Stimulated activated memory B cell treated with anti-CD40 and anti-IgM and Interleukin-4, amounts not matched to agents 10 μg/mL and 1 μg/mL and 100 μg/mL, for 72 hours (primary cell): Measurements from ENCODE around the gene SLAIN2.

Experiments used
- ATAC-seq: fragments of 150-1000 bp; cut with Tn5 transposase; 2 replicates; pipeline ENCODE4 v1.10.0; 2021
- H3K27ac Mint-ChIP-seq: one replicate; pipeline ENCODE4 v1.8.0; 2022; ENCODE audit warnings: mild to moderate bottlenecking, mixed read lengths
- H3K27me3 Mint-ChIP-seq: one replicate; pipeline ENCODE4 v1.8.0; 2022; ENCODE audit warnings: mixed read lengths
- H3K36me3 Mint-ChIP-seq: one replicate; pipeline ENCODE4 v1.8.0; 2022; ENCODE audit warnings: mixed read lengths
- H3K4me1 Mint-ChIP-seq: one replicate; pipeline ENCODE4 v1.8.0; 2022; ENCODE audit warnings: mixed read lengths
- H3K4me3 Mint-ChIP-seq: one replicate; pipeline ENCODE4 v1.8.0; 2022; ENCODE audit warnings: mild to moderate bottlenecking, moderate library complexity, mixed read lengths
- H3K9me3 Mint-ChIP-seq: one replicate; pipeline ENCODE4 v1.8.0; 2022; ENCODE audit warnings: mixed read lengths

The SLAIN2 gene

GRCh38 chr4:48372272-48372671 lies 30.9 kb downstream of the SLAIN2 start:
- Mint-ChIP-seq H3K27ac (no peak overlapping the region), H3K4me3 (no peak overlapping the region), H3K9me3 (no peaks in the 10 kb centered on the region), H3K36me3 (peaks cover 34% of the 10 kb centered on the region), H3K27me3 (no peaks in the 10 kb centered on the region), H3K4me1 (peaks cover 42% of the 10 kb centered on the region)
- no peak for ATAC-seq

- Mint-ChIP-seq H3K4me1 (peaks cover 14% of the 10 kb centered on the region), H3K9me3 (no peaks in the 10 kb centered on the region), H3K4me3 (no peak overlapping the region), H3K27ac (no peak overlapping the region), H3K36me3 (peaks cover 47% of the 10 kb centered on the region), H3K27me3 (no peaks in the 10 kb centered on the region)
- ATAC-seq: no peak
These were observed 34.4 kb downstream of the SLAIN2 start for GRCh38 chr4:48375651-48376304.

GRCh38 chr4:48379587-48380180 lies 38.4 kb downstream of the SLAIN2 start:
- Mint-ChIP-seq H3K27ac (no peak overlapping the region), H3K27me3 (no peaks in the 10 kb centered on the region), H3K36me3 (peaks cover 39% of the 10 kb centered on the region), H3K9me3 (no peaks in the 10 kb centered on the region), H3K4me1 (peaks cover 2% of the 10 kb centered on the region), H3K4me3 (no peak overlapping the region)
- no peak for ATAC-seq

- H3K27ac Mint-ChIP-seq: no peak overlapping the region
- no peaks in the 10 kb centered on the region for H3K9me3 Mint-ChIP-seq
- peaks cover 33% of the 10 kb centered on the region for H3K36me3 Mint-ChIP-seq
- no peaks in the 10 kb centered on the region for H3K27me3 Mint-ChIP-seq
- H3K4me3 Mint-ChIP-seq: no peak overlapping the region
- no peaks in the 10 kb centered on the region for H3K4me1 Mint-ChIP-seq
- no peak for ATAC-seq
These were observed 39.3 kb downstream of the SLAIN2 start for GRCh38 chr4:48380583-48381167.

GRCh38 chr4:48388525-48389154 lies 47.3 kb downstream of the SLAIN2 start:
- Mint-ChIP-seq H3K9me3 (no peaks in the 10 kb centered on the region), H3K27ac (no peak overlapping the region), H3K36me3 (peaks cover 49% of the 10 kb centered on the region), H3K27me3 (no peaks in the 10 kb centered on the region), H3K4me1 (no peaks in the 10 kb centered on the region), H3K4me3 (no peak overlapping the region)
- no peak for ATAC-seq

- H3K4me1 Mint-ChIP-seq: peaks cover 4% of the 10 kb centered on the region
- no peak overlapping the region for H3K4me3 Mint-ChIP-seq
- no peak for ATAC-seq
- H3K9me3 Mint-ChIP-seq: no peaks in the 10 kb centered on the region
- H3K27me3 Mint-ChIP-seq: no peaks in the 10 kb centered on the region
- peaks cover 88% of the 10 kb centered on the region for H3K36me3 Mint-ChIP-seq
- H3K27ac Mint-ChIP-seq: no peak overlapping the region
These were observed 54.7 kb downstream of the SLAIN2 start for GRCh38 chr4:48396043-48396442.

GRCh38 chr4:48400416-48400815 lies 59.1 kb downstream of the SLAIN2 start:
- Mint-ChIP-seq H3K36me3 (peaks cover 81% of the 10 kb centered on the region), H3K27me3 (no peaks in the 10 kb centered on the region), H3K9me3 (no peaks in the 10 kb centered on the region), H3K4me3 (no peak overlapping the region), H3K27ac (no peak overlapping the region), H3K4me1 (peaks cover 10% of the 10 kb centered on the region)
- no peak for ATAC-seq

GRCh38 chr4:48403358-48403757 lies 62.0 kb downstream of the SLAIN2 start:
- Mint-ChIP-seq H3K27ac (no peak overlapping the region), H3K4me1 (peaks cover 11% of the 10 kb centered on the region), H3K9me3 (no peaks in the 10 kb centered on the region), H3K4me3 (no peak overlapping the region), H3K36me3 (peaks cover 74% of the 10 kb centered on the region), H3K27me3 (no peaks in the 10 kb centered on the region)
- no peak for ATAC-seq

GRCh38 chr4:48403779-48404178 lies 62.5 kb downstream of the SLAIN2 start:
- peaks cover 69% of the 10 kb centered on the region for H3K36me3 Mint-ChIP-seq
- H3K9me3 Mint-ChIP-seq: no peaks in the 10 kb centered on the region
- no peak overlapping the region for H3K27ac Mint-ChIP-seq
- no peak overlapping the region for H3K4me3 Mint-ChIP-seq
- H3K27me3 Mint-ChIP-seq: no peaks in the 10 kb centered on the region
- no peak for ATAC-seq
- H3K4me1 Mint-ChIP-seq: peaks cover 11% of the 10 kb centered on the region

GRCh38 chr4:48405924-48406323 lies 64.6 kb downstream of the SLAIN2 start:
- no peaks in the 10 kb centered on the region for H3K27me3 Mint-ChIP-seq
- no peak overlapping the region for H3K4me3 Mint-ChIP-seq
- H3K4me1 Mint-ChIP-seq: peaks cover 8% of the 10 kb centered on the region
- H3K9me3 Mint-ChIP-seq: no peaks in the 10 kb centered on the region
- H3K27ac Mint-ChIP-seq: no peak overlapping the region
- ATAC-seq: no peak
- H3K36me3 Mint-ChIP-seq: peaks cover 71% of the 10 kb centered on the region

- Mint-ChIP-seq H3K36me3 (peaks cover 68% of the 10 kb centered on the region), H3K9me3 (no peaks in the 10 kb centered on the region), H3K27me3 (no peaks in the 10 kb centered on the region), H3K4me3 (no peak overlapping the region), H3K27ac (no peak overlapping the region), H3K4me1 (peaks cover 6% of the 10 kb centered on the region)
- no peak for ATAC-seq
These were observed 67.9 kb downstream of the SLAIN2 start for GRCh38 chr4:48409203-48409602.

GRCh38 chr4:48410812-48411211 lies 69.5 kb downstream of the SLAIN2 start:
- no peak overlapping the region for H3K4me3 Mint-ChIP-seq
- no peak overlapping the region for H3K27ac Mint-ChIP-seq
- H3K27me3 Mint-ChIP-seq: no peaks in the 10 kb centered on the region
- H3K36me3 Mint-ChIP-seq: peaks cover 59% of the 10 kb centered on the region
- H3K9me3 Mint-ChIP-seq: no peaks in the 10 kb centered on the region
- ATAC-seq: no peak
- H3K4me1 Mint-ChIP-seq: no peaks in the 10 kb centered on the region

GRCh38 chr4:48420144-48420543 lies 78.8 kb downstream of the SLAIN2 start:
- Mint-ChIP-seq H3K9me3 (no peaks in the 10 kb centered on the region), H3K27me3 (no peaks in the 10 kb centered on the region), H3K4me1 (peaks cover 12% of the 10 kb centered on the region), H3K27ac (no peak overlapping the region), H3K36me3 (peaks cover 34% of the 10 kb centered on the region), H3K4me3 (no peak overlapping the region)
- no peak for ATAC-seq

GRCh38 chr4:48421101-48421500 lies 79.8 kb downstream of the SLAIN2 start:
- no peak overlapping the region for H3K27ac Mint-ChIP-seq

GRCh38 chr4:48428926-48429325 lies 87.6 kb downstream of the SLAIN2 start:
- no peak for ATAC-seq
- no peaks in the 10 kb centered on the region for H3K27me3 Mint-ChIP-seq
- H3K27ac Mint-ChIP-seq: no peak overlapping the region
- no peak overlapping the region for H3K4me3 Mint-ChIP-seq
- no peaks in the 10 kb centered on the region for H3K9me3 Mint-ChIP-seq
- H3K36me3 Mint-ChIP-seq: peaks cover 14% of the 10 kb centered on the region
- peaks cover 11% of the 10 kb centered on the region for H3K4me1 Mint-ChIP-seq

More at GRCh38 chr4:48421101-48421500, 79.8 kb downstream of the SLAIN2 start:
- no peak for ATAC-seq
- no peak overlapping the region for H3K4me3 Mint-ChIP-seq
- H3K36me3 Mint-ChIP-seq: peaks cover 34% of the 10 kb centered on the region
- H3K27me3 Mint-ChIP-seq: no peaks in the 10 kb centered on the region
- no peaks in the 10 kb centered on the region for H3K9me3 Mint-ChIP-seq
- peaks cover 12% of the 10 kb centered on the region for H3K4me1 Mint-ChIP-seq
